Ovary (tissue), 9 donors: ENCODE results near the gene LZTFL1. TPM values are rescaled to one million over a fixed set of nuclear protein-coding genes. Genes with fewer than 3 reads are reported as not detected.

Source experiments
- DNase-seq, 5 donors: peaks; one replicate each; pipeline ENCODE4 v3.0.0-alpha.2; 2019 to 2020
- H3K27ac ChIP-seq, 2 donors: fragments of 200-600 bp; one replicate each; pipeline versions ENCODE4 v1.5.1 to v1.8.0; 2019 to 2022
- H3K27me3 ChIP-seq: fragments of 200-600 bp; one replicate; pipeline ENCODE4 v1.8.0; 2022
- H3K36me3 ChIP-seq: fragments of 200-600 bp; sonication (generic); one replicate; pipeline ENCODE4 v1.5.1; 2019
- H3K4me1 ChIP-seq: one replicate; pipeline ENCODE4 v1.8.1; 2013; ENCODE audit warnings: mild to moderate bottlenecking, moderate library complexity; ENCODE audit not compliant: insufficient read depth
- H3K4me3 ChIP-seq: fragments of 200-600 bp; sonication (generic); one replicate; pipeline ENCODE4 v1.5.1; 2017
- H3K9me3 ChIP-seq, 2 donors: fragments of 200-600 bp in 1 of 2; sonication (generic) in 1 of 2; one replicate each; pipeline versions ENCODE4 v1.5.1 to v1.8.1; 2013 to 2019; ENCODE audit warnings: mild to moderate bottlenecking in 1 of 2, moderate library complexity in 1 of 2
- CTCF ChIP-seq, 3 donors: fragments of 450-650 bp in 2 of 3; fragments of 200-600 bp in 1 of 3; IDR thresholded peaks; one replicate each; pipeline versions ENCODE4 v1.5.1 to v1.8.0; 2016 to 2022; ENCODE audit warnings: antibody characterized with exemption in 3 of 3, mild to moderate bottlenecking in 1 of 3
- EP300 ChIP-seq: sonication (generic); formaldehyde crosslinking; IDR thresholded peaks from one replicate; pipeline ENCODE4 v1.6.1; 2017; ENCODE audit warnings: antibody characterized with exemption
- POLR2A ChIP-seq: fragments of 450-650 bp; IDR thresholded peaks from one replicate; pipeline ENCODE4 v1.6.1; 2017; ENCODE audit warnings: antibody characterized with exemption, mild to moderate bottlenecking, moderate library complexity
- WGBS, 3 donors: extraction: QIAGEN DNeasy Blood & Tissue Kit in 1 of 3; methylation state at CpG; one replicate each; pipeline versions ENCODE4 v1.1.5 to v1.1.7; 2013 to 2017; 5-methylcytosine and 5-hydroxymethylcytosine counted together
- intact Hi-C, 4 donors: fragments of 100-400 bp; cut with DNase I; formaldehyde crosslinking; loops; one replicate each; pipeline versions ENCODE4 v1.11.0 to v1.15.1; 2022 to 2023
- polyA plus RNA-seq, 2 donors: library from polyadenylated mRNA; stranded (reverse); fragments of 200-250 nt in 1 of 2; fragments of 350-450 nt in 1 of 2; fragmentation: Illumina TruSeq in 1 of 2; extraction: RNeasy Lipid Tissue Mini Kit (QIAGEN cat#74804) in 1 of 2; gene quantifications; one replicate each; pipeline ENCODE4 v1.2.3, GENCODE V29; 2013 to 2014
- total RNA-seq, 7 donors: library from RNA; depleted of rRNA in 2 of 7; stranded (reverse); fragments of >200 nt in 2 of 7; fragmentation: NEBNext Ultra II Directional in 3 of 7; extraction: Animal tissue kit (Norgen Biotek cat#: 25700) in 3 of 7; gene quantifications; one replicate each; pipeline versions ENCODE4 v1.1.0 to v1.2.4, GENCODE V29; 2016 to 2023
- donor health status: DM: no; HTN: no; CAD: no; lungs with moderate emphysema.
- donor health status: DM: no; HTN: no; CAD: no.
- donor health status: Bipolar disorder and iron deficiency.
- donor health status: DM: yes; HTN: yes; CAD: no.
- donor health status: DM: no; HTN: no; CAD: no.
- donor health status: DM: yes; HTN: yes; CAD: no.

The LZTFL1 gene
- total and polyA plus RNA-seq, 9 donors = 12.3 to 30.6 (median 17.3) TPM

DNA sequence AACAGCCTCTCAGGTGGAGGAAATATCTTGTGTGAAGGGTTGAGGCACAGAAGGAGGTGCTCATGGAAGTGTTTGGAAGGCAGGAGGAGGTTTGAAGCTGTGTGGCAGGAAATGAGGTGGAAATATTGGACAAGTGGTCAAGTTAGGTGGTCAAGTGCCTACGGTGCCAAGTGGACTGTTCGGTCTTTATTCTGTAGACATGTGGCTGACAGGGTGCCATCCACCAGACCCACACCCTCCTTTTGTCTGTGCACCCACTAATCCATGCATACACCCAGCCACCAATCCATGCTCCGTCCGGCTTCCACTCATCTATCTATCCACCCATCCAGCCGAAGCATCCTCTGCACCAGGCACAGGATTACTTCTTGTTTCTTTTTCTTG is 47.8 kb downstream of the LZTFL1 start:
- TF ChIP-seq EP300 (no peak), POLR2A (no peak), CTCF (IDR thresholded peaks at IDR 0.05) (no peak)
- Histone ChIP-seq H3K36me3 (no peaks in the 10 kb centered on the region), H3K9me3 (no peaks in the 10 kb centered on the region), H3K4me3 (no peak overlapping the region), H3K27me3 (no peaks in the 10 kb centered on the region), H3K4me1 (peaks cover 2% of the 10 kb centered on the region), H3K27ac (no peak overlapping the region)
- WGBS, 3 donors = 94 to 96% (median 95%) methylated on average over 5 of the region's 5 CpGs
- no peak for DNase-seq
- intact Hi-C loops = no loop called here

DNA sequence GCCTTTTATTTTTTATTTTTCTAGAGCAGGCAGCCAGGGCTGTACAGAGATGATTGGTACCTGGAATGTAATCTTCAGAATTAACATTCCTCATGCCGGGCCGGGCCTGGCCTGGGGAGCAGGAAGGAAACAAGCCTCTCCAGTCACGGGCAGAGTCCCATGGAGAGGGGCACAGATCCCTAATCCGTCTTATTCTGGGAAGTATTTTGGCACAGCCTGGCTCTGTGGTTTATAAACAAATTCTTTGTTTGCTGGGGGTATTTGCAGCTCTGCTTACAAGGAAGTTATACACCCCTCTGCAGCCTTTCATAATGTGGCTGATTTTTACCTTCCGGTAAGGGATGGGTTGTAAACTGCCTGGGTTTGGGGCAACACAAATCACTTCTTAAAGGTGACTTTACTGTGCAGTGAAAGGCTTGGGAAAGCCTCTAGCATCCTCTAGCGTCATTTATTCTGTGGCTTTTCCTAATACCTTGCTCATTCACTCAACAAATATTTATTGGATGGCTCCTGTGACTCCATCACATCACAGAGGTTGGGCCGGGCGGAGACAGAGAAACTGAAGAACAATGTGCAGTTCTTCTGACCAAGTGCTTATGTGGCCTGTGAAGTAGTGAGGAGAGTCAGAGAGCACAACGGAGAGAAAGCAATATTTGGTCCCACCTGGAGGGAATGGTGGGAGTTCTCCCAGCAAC is 48.3 kb downstream of the LZTFL1 start:
- intact Hi-C loops = no loop called here
- no peak for DNase-seq

GRCh38 chr3:45792516-45793172 is 49.3 kb downstream of the LZTFL1 start:
- no peak for DNase-seq
- Histone ChIP-seq H3K9me3 (no peaks in the 10 kb centered on the region), H3K27ac (no peak overlapping the region), H3K4me1 (peaks cover 2% of the 10 kb centered on the region), H3K36me3 (no peaks in the 10 kb centered on the region), H3K4me3 (no peak overlapping the region), H3K27me3 (no peaks in the 10 kb centered on the region)
- TF ChIP-seq POLR2A (no peak), CTCF (IDR thresholded peaks at IDR 0.05) (no peak), EP300 (no peak)
- WGBS, 3 donors = 89 to 95% (median 90%) methylated on average over 7 of the region's 7 CpGs
- intact Hi-C loops = no loop called here

More for the DNA sequence above, 48.3 kb downstream of the LZTFL1 start:
- Histone ChIP-seq H3K4me3 (no peak overlapping the region), H3K27me3 (no peaks in the 10 kb centered on the region), H3K4me1 (peaks cover 2% of the 10 kb centered on the region), H3K9me3 (no peaks in the 10 kb centered on the region), H3K27ac (no peak overlapping the region), H3K36me3 (no peaks in the 10 kb centered on the region)
- TF ChIP-seq EP300 (no peak), POLR2A (no peak), CTCF (IDR thresholded peaks at IDR 0.05) (no peak)
- 55 to 66% (median 64%) methylated on average over 9 of the region's 9 CpGs for WGBS, 3 donors

GRCh38 chr3:45792036-45792435 is 49.9 kb downstream of the LZTFL1 start:
- H3K4me1 ChIP-seq = peaks cover 2% of the 10 kb centered on the region
- intact Hi-C loops = no loop called here
- 83 to 93% (median 87%) methylated on average over 2 of the region's 2 CpGs for WGBS, 3 donors
- H3K9me3 ChIP-seq = no peaks in the 10 kb centered on the region
- H3K36me3 ChIP-seq = no peaks in the 10 kb centered on the region
- no peak overlapping the region for H3K27ac ChIP-seq
- no peak for DNase-seq
- TF ChIP-seq EP300 = no peak
- H3K27me3 ChIP-seq = no peaks in the 10 kb centered on the region
- no peak overlapping the region for H3K4me3 ChIP-seq

GRCh38 chr3:45790596-45790995 is 51.3 kb downstream of the LZTFL1 start:
- intact Hi-C loops = no loop called here
- no peak for DNase-seq
- no peak overlapping the region for H3K4me3 ChIP-seq
- TF ChIP-seq POLR2A (no peak), CTCF (IDR thresholded peaks at IDR 0.05) (no peak), EP300 (no peak)
- no peaks in the 10 kb centered on the region for H3K4me1 ChIP-seq
- H3K27me3 ChIP-seq = no peaks in the 10 kb centered on the region
- H3K36me3 ChIP-seq = no peaks in the 10 kb centered on the region
- H3K27ac ChIP-seq = no peak overlapping the region
- WGBS, 3 donors = 68 to 87% (median 79%) methylated on average over 2 of the region's 2 CpGs
- no peaks in the 10 kb centered on the region for H3K9me3 ChIP-seq
